HEK293 (cell line): ENCODE measurements around the gene SLC9A5.

Experiments used
- EGR2 ChIP-seq: fragments of 450-650 bp; formaldehyde crosslinking; IDR thresholded peaks from 2 replicates; pipeline ENCODE4 v1.5.1; 2016; ENCODE audit warnings: low read depth, missing biosample characterization, missing genetic modification characterization
- HOXD13 ChIP-seq: sonication (generic); formaldehyde crosslinking; IDR thresholded peaks from 2 replicates; pipeline ENCODE4 v1.8.0; 2022; ENCODE audit warnings: missing genetic modification reagents, borderline replicate concordance
- INSM2 ChIP-seq: fragments of 450-650 bp; formaldehyde crosslinking; IDR thresholded peaks from 2 replicates; pipeline ENCODE4 v1.5.1; 2016; ENCODE audit warnings: missing biosample characterization, missing genetic modification characterization
- KLF10 ChIP-seq: fragments of 450-650 bp; IDR thresholded peaks from 2 replicates; pipeline ENCODE4 v1.5.1; 2018; ENCODE audit warnings: missing biosample characterization, mild to moderate bottlenecking, missing genetic modification characterization
- KLF9 ChIP-seq: fragments of 450-650 bp; formaldehyde crosslinking; IDR thresholded peaks from 2 replicates; pipeline ENCODE4 v1.5.1; 2016; ENCODE audit warnings: missing biosample characterization, missing genetic modification characterization, low read depth
- PBX3 ChIP-seq: sonication (generic); formaldehyde crosslinking; IDR thresholded peaks from 2 replicates; pipeline ENCODE4 v1.8.1; 2022; ENCODE audit warnings: mild to moderate bottlenecking, moderate library complexity, missing genetic modification reagents
- SALL2 ChIP-seq: fragments of 450-650 bp; formaldehyde crosslinking; IDR thresholded peaks from 2 replicates; pipeline ENCODE4 v1.5.0; 2017; ENCODE audit warnings: missing biosample characterization, mild to moderate bottlenecking, missing genetic modification characterization, borderline replicate concordance
- SCRT1 ChIP-seq: fragments of 450-650 bp; formaldehyde crosslinking; IDR thresholded peaks from 2 replicates; pipeline ENCODE4 v1.5.1; 2016; ENCODE audit warnings: missing biosample characterization, missing genetic modification characterization, borderline replicate concordance
- TCF7L2 ChIP-seq: IDR thresholded peaks from 2 replicates; pipeline ENCODE4 v1.6.1; 2011; ENCODE audit warnings: low read depth, mild to moderate bottlenecking, inconsistent platforms, low read length, moderate library complexity, borderline replicate concordance
- ZNF114 ChIP-seq: fragments of 450-650 bp; formaldehyde crosslinking; IDR thresholded peaks from 2 replicates; pipeline ENCODE4 v1.5.0; 2017; ENCODE audit warnings: missing biosample characterization, missing genetic modification characterization
- ZNF132 ChIP-seq: fragments of 450-650 bp; formaldehyde crosslinking; IDR thresholded peaks from 2 replicates; pipeline ENCODE4 v1.5.1; 2017; ENCODE audit warnings: missing biosample characterization, missing genetic modification characterization, borderline replicate concordance
- ZNF157 ChIP-seq: fragments of 450-650 bp; formaldehyde crosslinking; IDR thresholded peaks from 2 replicates; pipeline ENCODE4 v1.5.1; 2016; ENCODE audit warnings: missing biosample characterization, missing genetic modification characterization
- ZNF169 ChIP-seq: fragments of 450-650 bp; formaldehyde crosslinking; IDR thresholded peaks from 2 replicates; pipeline ENCODE4 v1.5.1; 2016; ENCODE audit warnings: missing biosample characterization, missing genetic modification characterization
- ZNF223 ChIP-seq: fragments of 450-650 bp; formaldehyde crosslinking; IDR thresholded peaks from 2 replicates; pipeline ENCODE4 v1.5.1; 2016; ENCODE audit warnings: missing biosample characterization, missing genetic modification characterization
- ZNF239 ChIP-seq: fragments of 450-650 bp; formaldehyde crosslinking; IDR thresholded peaks from 2 replicates; pipeline ENCODE4 v1.5.1; 2016; ENCODE audit warnings: missing biosample characterization, missing genetic modification characterization
- ZNF280D ChIP-seq: fragments of 450-650 bp; formaldehyde crosslinking; IDR thresholded peaks from 2 replicates; pipeline ENCODE4 v1.5.1; 2016; ENCODE audit warnings: missing biosample characterization, missing genetic modification characterization
- ZNF366 ChIP-seq: fragments of 450-650 bp; formaldehyde crosslinking; conservative IDR thresholded peaks from 2 replicates; pipeline ENCODE4 v1.5.1; 2016; ENCODE audit warnings: missing biosample characterization, missing genetic modification characterization
- ZNF37A ChIP-seq: fragments of 450-650 bp; IDR thresholded peaks from 2 replicates; pipeline ENCODE4 v1.5.1; 2018; ENCODE audit warnings: missing biosample characterization, missing genetic modification characterization
- ZNF433 ChIP-seq: fragments of 450-650 bp; formaldehyde crosslinking; IDR thresholded peaks from 2 replicates; pipeline ENCODE4 v1.5.1; 2016; ENCODE audit warnings: missing biosample characterization, missing genetic modification characterization, low read depth
- ZNF561 ChIP-seq: fragments of 450-650 bp; IDR thresholded peaks from 2 replicates; pipeline ENCODE4 v1.5.1; 2018; ENCODE audit warnings: missing biosample characterization, missing genetic modification characterization, borderline replicate concordance
- ZNF585B ChIP-seq: fragments of 450-650 bp; formaldehyde crosslinking; IDR thresholded peaks from 2 replicates; pipeline ENCODE4 v1.5.1; 2016; ENCODE audit warnings: missing biosample characterization, missing genetic modification characterization
- ZNF624 ChIP-seq: fragments of 450-650 bp; formaldehyde crosslinking; IDR thresholded peaks from 2 replicates; pipeline ENCODE4 v1.5.1; 2017; ENCODE audit warnings: missing biosample characterization, missing genetic modification characterization
- ZNF658 ChIP-seq: fragments of 450-650 bp; formaldehyde crosslinking; IDR thresholded peaks from 2 replicates; pipeline ENCODE4; 2016; ENCODE audit warnings: missing biosample characterization, missing genetic modification characterization
- ZNF791 ChIP-seq: fragments of 450-650 bp; formaldehyde crosslinking; IDR thresholded peaks from 2 replicates; pipeline ENCODE4 v1.5.1; 2016; ENCODE audit warnings: missing biosample characterization, missing genetic modification characterization
- TF ChIP-seq, protein P1 (sequence below): fragments of 450-650 bp; formaldehyde crosslinking; IDR thresholded peaks from 2 replicates; pipeline ENCODE4 v1.5.1; 2016; ENCODE audit warnings: missing biosample characterization, missing genetic modification characterization
- TF ChIP-seq, protein P2 (sequence below): fragments of 450-650 bp; formaldehyde crosslinking; IDR thresholded peaks from 2 replicates; pipeline ENCODE4 v1.5.1; 2016; ENCODE audit warnings: missing biosample characterization, missing genetic modification characterization
- TF ChIP-seq, protein P3 (sequence below): fragments of 450-650 bp; formaldehyde crosslinking; IDR thresholded peaks from 2 replicates; pipeline ENCODE4 v1.5.1; 2016; ENCODE audit warnings: missing biosample characterization, missing genetic modification characterization
- TF ChIP-seq, protein P4 (sequence below): fragments of 450-650 bp; formaldehyde crosslinking; IDR thresholded peaks from 2 replicates; pipeline ENCODE4 v1.5.1; 2016; ENCODE audit warnings: missing biosample characterization, missing genetic modification characterization

The SLC9A5 gene

DNA sequence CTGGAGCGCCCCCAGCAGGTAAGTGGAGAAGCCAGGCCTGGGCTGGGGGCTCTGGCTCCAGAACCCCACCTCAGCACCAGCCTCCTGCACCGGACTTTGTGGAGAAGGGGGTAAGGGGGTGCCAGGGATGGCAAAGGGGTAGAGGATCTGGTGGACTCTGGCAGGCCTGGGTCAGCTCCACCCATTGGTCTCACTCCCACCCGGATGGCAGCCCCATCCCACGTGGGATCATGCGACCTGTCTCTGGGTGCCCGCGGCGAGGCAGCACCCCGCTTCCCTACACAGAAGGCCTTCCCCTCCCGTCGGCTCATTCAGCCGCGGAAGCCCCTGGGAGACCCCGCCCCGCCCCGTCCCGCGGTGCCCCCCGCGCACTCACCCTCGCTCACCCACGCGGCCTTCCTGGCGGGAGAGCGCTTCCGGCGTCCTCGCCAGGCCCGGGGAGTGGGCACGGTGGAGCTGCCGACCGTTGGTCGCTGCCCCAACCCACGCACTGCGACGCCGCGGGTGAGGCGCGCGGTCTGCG, 30.1 kb downstream of the SLC9A5 start (continued):
- TF ChIP-seq ZNF157 (tag by site-specific recombination), result no peak
- no peak; the same call in 1 of the 2 replicates for TF ChIP-seq PBX3 (CRISPR knock-in tag)
- no peak for TF ChIP-seq ZNF239 (tag by site-specific recombination)
- TF ChIP-seq, protein P1, sequence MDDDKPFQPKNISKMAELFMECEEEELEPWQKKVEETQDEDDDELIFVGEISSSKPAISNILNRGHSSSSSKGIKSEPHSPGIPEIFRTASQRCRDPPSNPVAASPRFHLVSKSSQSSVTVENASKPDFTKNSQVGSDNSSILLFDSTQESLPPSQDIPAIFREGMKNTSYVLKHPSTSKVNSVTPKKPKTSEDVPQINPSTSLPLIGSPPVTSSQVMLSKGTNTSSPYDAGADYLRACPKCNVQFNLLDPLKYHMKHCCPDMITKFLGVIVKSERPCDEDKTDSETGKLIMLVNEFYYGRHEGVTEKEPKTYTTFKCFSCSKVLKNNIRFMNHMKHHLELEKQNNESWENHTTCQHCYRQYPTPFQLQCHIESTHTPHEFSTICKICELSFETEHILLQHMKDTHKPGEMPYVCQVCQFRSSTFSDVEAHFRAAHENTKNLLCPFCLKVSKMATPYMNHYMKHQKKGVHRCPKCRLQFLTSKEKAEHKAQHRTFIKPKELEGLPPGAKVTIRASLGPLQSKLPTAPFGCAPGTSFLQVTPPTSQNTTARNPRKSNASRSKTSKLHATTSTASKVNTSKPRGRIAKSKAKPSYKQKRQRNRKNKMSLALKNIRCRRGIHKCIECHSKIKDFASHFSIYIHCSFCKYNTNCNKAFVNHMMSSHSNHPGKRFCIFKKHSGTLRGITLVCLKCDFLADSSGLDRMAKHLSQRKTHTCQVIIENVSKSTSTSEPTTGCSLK (tag by site-specific recombination), result no peak
- no peak for TF ChIP-seq TCF7L2
- TF ChIP-seq ZNF280D (tag by site-specific recombination), result no peak
- TF ChIP-seq SALL2 (tag by site-specific recombination), result no peak
- TF ChIP-seq INSM2 (tag by site-specific recombination), result no peak
- peak; percentile 80 for TF ChIP-seq EGR2 (tag by site-specific recombination)
- TF ChIP-seq SCRT1 (tag by site-specific recombination), result no peak
- TF ChIP-seq ZNF585B, result no peak
- TF ChIP-seq ZNF658, result no peak
- TF ChIP-seq ZNF223, result no peak
- no peak for TF ChIP-seq ZNF791 (tag by site-specific recombination)
- TF ChIP-seq KLF9 (tag by site-specific recombination), result peak; percentile 50; the same call in 1 of the 2 replicates
- TF ChIP-seq ZNF37A (tag by site-specific recombination), result no peak
- TF ChIP-seq ZNF366, result no peak
- TF ChIP-seq HOXD13, result no peak
- TF ChIP-seq, protein P2, sequence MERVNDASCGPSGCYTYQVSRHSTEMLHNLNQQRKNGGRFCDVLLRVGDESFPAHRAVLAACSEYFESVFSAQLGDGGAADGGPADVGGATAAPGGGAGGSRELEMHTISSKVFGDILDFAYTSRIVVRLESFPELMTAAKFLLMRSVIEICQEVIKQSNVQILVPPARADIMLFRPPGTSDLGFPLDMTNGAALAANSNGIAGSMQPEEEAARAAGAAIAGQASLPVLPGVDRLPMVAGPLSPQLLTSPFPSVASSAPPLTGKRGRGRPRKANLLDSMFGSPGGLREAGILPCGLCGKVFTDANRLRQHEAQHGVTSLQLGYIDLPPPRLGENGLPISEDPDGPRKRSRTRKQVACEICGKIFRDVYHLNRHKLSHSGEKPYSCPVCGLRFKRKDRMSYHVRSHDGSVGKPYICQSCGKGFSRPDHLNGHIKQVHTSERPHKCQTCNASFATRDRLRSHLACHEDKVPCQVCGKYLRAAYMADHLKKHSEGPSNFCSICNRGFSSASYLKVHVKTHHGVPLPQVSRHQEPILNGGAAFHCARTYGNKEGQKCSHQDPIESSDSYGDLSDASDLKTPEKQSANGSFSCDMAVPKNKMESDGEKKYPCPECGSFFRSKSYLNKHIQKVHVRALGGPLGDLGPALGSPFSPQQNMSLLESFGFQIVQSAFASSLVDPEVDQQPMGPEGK, result peak; percentile 86
- no peak for TF ChIP-seq ZNF624 (tag by site-specific recombination)
- TF ChIP-seq ZNF561 (tag by site-specific recombination), result no peak
- TF ChIP-seq, protein P3, sequence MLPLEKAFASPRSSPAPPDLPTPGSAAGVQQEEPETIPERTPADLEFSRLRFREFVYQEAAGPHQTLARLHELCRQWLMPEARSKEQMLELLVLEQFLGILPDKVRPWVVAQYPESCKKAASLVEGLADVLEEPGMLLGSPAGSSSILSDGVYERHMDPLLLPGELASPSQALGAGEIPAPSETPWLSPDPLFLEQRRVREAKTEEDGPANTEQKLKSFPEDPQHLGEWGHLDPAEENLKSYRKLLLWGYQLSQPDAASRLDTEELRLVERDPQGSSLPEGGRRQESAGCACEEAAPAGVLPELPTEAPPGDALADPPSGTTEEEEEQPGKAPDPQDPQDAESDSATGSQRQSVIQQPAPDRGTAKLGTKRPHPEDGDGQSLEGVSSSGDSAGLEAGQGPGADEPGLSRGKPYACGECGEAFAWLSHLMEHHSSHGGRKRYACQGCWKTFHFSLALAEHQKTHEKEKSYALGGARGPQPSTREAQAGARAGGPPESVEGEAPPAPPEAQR (tag by site-specific recombination), result no peak
- TF ChIP-seq, protein P4, sequence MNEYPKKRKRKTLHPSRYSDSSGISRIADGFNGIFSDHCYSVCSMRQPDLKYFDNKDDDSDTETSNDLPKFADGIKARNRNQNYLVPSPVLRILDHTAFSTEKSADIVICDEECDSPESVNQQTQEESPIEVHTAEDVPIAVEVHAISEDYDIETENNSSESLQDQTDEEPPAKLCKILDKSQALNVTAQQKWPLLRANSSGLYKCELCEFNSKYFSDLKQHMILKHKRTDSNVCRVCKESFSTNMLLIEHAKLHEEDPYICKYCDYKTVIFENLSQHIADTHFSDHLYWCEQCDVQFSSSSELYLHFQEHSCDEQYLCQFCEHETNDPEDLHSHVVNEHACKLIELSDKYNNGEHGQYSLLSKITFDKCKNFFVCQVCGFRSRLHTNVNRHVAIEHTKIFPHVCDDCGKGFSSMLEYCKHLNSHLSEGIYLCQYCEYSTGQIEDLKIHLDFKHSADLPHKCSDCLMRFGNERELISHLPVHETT (tag by site-specific recombination), result no peak
- no peak for TF ChIP-seq ZNF169
- TF ChIP-seq ZNF132 (tag by site-specific recombination), result no peak
- TF ChIP-seq KLF10 (tag by site-specific recombination), result no peak
- TF ChIP-seq ZNF433 (tag by site-specific recombination), result no peak
- no peak for TF ChIP-seq ZNF114
